ENCODE data around the gene GHR.

Gene GHR

GRCh38 chr5:42768106-42768504 lies 344.9 kb downstream of the GHR start:
- no peak for DNase-seq (ENCODE audit: low read depth in 1 of 2, low spot score in 1 of 2)

DNA sequence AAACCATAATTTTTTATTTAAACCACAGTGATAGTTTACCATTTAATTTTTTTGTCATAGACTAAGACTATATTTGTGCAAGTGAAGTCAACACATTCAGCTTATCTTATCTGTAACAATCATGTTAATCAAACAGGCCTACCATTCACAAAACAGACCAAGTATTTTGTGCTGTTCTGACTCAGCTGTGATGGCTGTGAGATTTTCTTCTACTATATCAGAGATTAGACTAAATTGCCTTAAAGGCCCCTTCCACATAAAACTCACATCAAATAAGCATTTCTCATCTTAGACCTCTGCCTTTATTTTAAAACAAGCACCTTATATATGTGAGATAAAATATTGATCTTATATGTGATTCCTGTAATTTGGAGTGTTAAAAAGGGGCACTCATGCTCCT lies 346.8 kb downstream of the GHR start:
- no peak for DNase-seq (ENCODE audit: low read depth in 1 of 2, low spot score in 1 of 2)

Measured in stimulated activated CD4-positive, alpha-beta T cell treated with anti-CD3 and anti-CD28 coated beads, Interleukin-15, amount 100 ng/mL, for 1 hour (primary cell).